K562 (cell line): ENCODE data around the gene GATB. TPM values are rescaled to one million over a fixed set of nuclear protein-coding genes. Genes with fewer than 3 reads are reported as not detected.
"Not testable (repeated sequence)": the region's sequence is repeated elsewhere in the genome, so short reads cannot be mapped to it uniquely, and the experiment has no call there.

Experiments used
- ATAC-seq: fragments of 200-7000 bp; cut with Tn5 transposase; 3 replicates; pipeline ENCODE4 v1.9.1; 2020; ENCODE audit warnings: moderate library complexity
- BruUV-seq: library from RNA; stranded (reverse); fragments of 400-500 nt; replicated peaks from 2 replicates; lab custom pipeline; 2021; lab: Mats Ljungman, UMichigan
- CTCF ChIA-PET: fragments of 300-600 bp; formaldehyde crosslinking; extraction: SDS; loops from one replicate; lab custom pipeline; 2021; ENCODE audit warnings: low intra/inter-chr PET ratio; lab: Yijun Ruan, JAX
- POLR2A ChIA-PET: fragments of 300-600, 350-650 bp; sonication (Branson Sonifier 250); formaldehyde crosslinking; extraction: SDS; loops from one replicate; lab custom pipeline; 2021; ENCODE audit warnings: antibody characterized with exemption, inconsistent platforms; lab: Yijun Ruan, JAX
- DNase-seq, 4 experiments: peaks; one replicate each; pipeline versions ENCODE4 v3.0.0 to v3.0.0-alpha.2; 2011 to 2018; ENCODE audit warnings: low spot score in 3 of 4, mixed read lengths in 3 of 4; ENCODE audit errors: extremely low read depth in 1 of 4
- FAIRE-seq: peaks from 2 replicates; lab custom pipeline; 2011; peaks lifted over from hg19 to GRCh38; lab: Jason Lieb, UNC
- H2AFZ ChIP-seq: 2 replicates; pipeline ENCODE4 v1.6.0; 2011; ENCODE audit warnings: low read depth, low read length, control low read depth, inconsistent platforms
- H3K27ac ChIP-seq: fragments of 200-600 bp; 3 replicates; pipeline ENCODE4 v1.8.0; 2011; ENCODE audit warnings: low read depth, mild to moderate bottlenecking, control low read depth, inconsistent platforms, low read length, moderate library complexity, mixed read lengths; ENCODE audit errors: extremely low read depth
- H3K27me3 ChIP-seq, 2 experiments: fragments of 300-600 bp in 1 of 2; 2 replicates in 1 of 2; 3 replicates in 1 of 2; pipeline versions ENCODE4 v1.6.0 to v1.8.0; 2011; ENCODE audit warnings: inconsistent platforms in 2 of 2, low read length in 2 of 2, mild to moderate bottlenecking in 1 of 2, mixed read lengths in 1 of 2, moderate library complexity in 1 of 2; ENCODE audit not compliant: control insufficient read depth in 2 of 2, insufficient read depth in 2 of 2
- H3K36me3 ChIP-seq: fragments of 300-600 bp; 3 replicates; pipeline ENCODE4 v1.8.0; 2011; ENCODE audit warnings: mild to moderate bottlenecking, low read length, inconsistent platforms; ENCODE audit not compliant: control insufficient read depth, insufficient read depth
- H3K4me1 ChIP-seq, 2 experiments: fragments of 200-600 bp in 1 of 2; replicated peaks in 1 of 2; 2 replicates in 1 of 2; 3 replicates in 1 of 2; pipeline versions ENCODE4 v1.5.1 to v1.8.0; 2011; ENCODE audit warnings: inconsistent platforms in 2 of 2, low read length in 2 of 2, mild to moderate bottlenecking in 1 of 2, mixed read lengths in 1 of 2, moderate library complexity in 1 of 2; ENCODE audit not compliant: control insufficient read depth in 2 of 2, insufficient read depth in 2 of 2
- H3K4me2 ChIP-seq: 2 replicates; pipeline ENCODE4 v1.6.1; 2011; ENCODE audit warnings: low read length, control low read depth, inconsistent platforms, mixed read lengths; ENCODE audit not compliant: insufficient read depth
- H3K4me3 ChIP-seq: fragments of 200-600 bp; sonication (generic), shearing (Covaris generic); 2 replicates; pipeline ENCODE4 v1.5.1; 2016; ENCODE audit warnings: control low read depth, inconsistent platforms
- H3K79me2 ChIP-seq: fragments of 200-600 bp; 3 replicates; pipeline ENCODE4 v1.8.0; 2011; ENCODE audit warnings: low read length, inconsistent platforms; ENCODE audit not compliant: control insufficient read depth, insufficient read depth
- H3K9ac ChIP-seq, 2 experiments: 2 replicates each; pipeline versions ENCODE4 v1.6.0 to v1.6.1; 2011; ENCODE audit warnings: low read depth in 2 of 2, low read length in 2 of 2, control low read depth in 1 of 2, inconsistent platforms in 1 of 2, mild to moderate bottlenecking in 1 of 2, mixed read lengths in 1 of 2; ENCODE audit not compliant: insufficient read depth in 1 of 2
- H3K9me1 ChIP-seq: one replicate; pipeline ENCODE4 v1.6.0; 2011; ENCODE audit warnings: inconsistent platforms, mild to moderate bottlenecking, low read length, moderate library complexity; ENCODE audit not compliant: control insufficient read depth, insufficient read depth
- H3K9me3 ChIP-seq: replicated peaks from 2 replicates; pipeline ENCODE4 v1.5.1; 2011; ENCODE audit warnings: low read depth, low read length, inconsistent platforms; ENCODE audit not compliant: control insufficient read depth, insufficient read depth
- H4K20me1 ChIP-seq: replicated peaks from 2 replicates; pipeline ENCODE4 v1.6.1; 2011; ENCODE audit warnings: low read length, inconsistent platforms, mixed read lengths; ENCODE audit not compliant: control insufficient read depth, insufficient read depth
- CBFB ChIP-seq: sonication (generic); formaldehyde crosslinking; IDR thresholded peaks from 2 replicates; pipeline ENCODE4 v1.4.0; 2020; ENCODE audit warnings: mild to moderate bottlenecking, missing genetic modification reagents
- CXXC5 ChIP-seq: fragments of 250-450 bp; sonication (Bioruptor Pico); IDR thresholded peaks from 2 replicates; pipeline ENCODE4 v1.8.0; 2022; ENCODE audit warnings: inconsistent platforms, mild to moderate bottlenecking, moderate library complexity
- TCF7 ChIP-seq: sonication (generic); IDR thresholded peaks from 2 replicates; pipeline ENCODE4 v1.6.1; 2016; ENCODE audit warnings: antibody characterized with exemption, borderline replicate concordance
- XRCC4 ChIP-seq: IDR thresholded peaks from one replicate; pipeline ENCODE4 v1.6.1; 2011; ENCODE audit not compliant: insufficient read depth, insufficient read length; ENCODE audit errors: extremely low read depth
- WGBS: fragments of 100-300 bp; shearing (Covaris generic); methylation state at CpG from one replicate; pipeline ENCODE4 v1.1.6; 2016; ENCODE audit warnings: low coverage, mixed read lengths; ENCODE audit not compliant: insufficient coverage; ENCODE audit errors: missing lambda C conversion rate; 5-methylcytosine and 5-hydroxymethylcytosine counted together
- in situ Hi-C: fragments of 300-500 bp; cut with MboI; formaldehyde crosslinking; loops from 4 replicates; pipeline ENCODE4 v1.15.0; 2018; ENCODE audit warnings: inconsistent platforms, mixed read lengths
- intact Hi-C: fragments of 100-400 bp; cut with micrococcal nuclease; formaldehyde crosslinking; loops from 2 replicates; pipeline ENCODE4 v1.14.2; 2022
- polyA plus RNA-seq, 8 experiments: library from polyadenylated mRNA; depleted of rRNA in 4 of 8; stranded (reverse) in 5 of 8; unstranded in 3 of 8; fragments of >200 nt; fragmentation: Nextera tagmentation in 2 of 8; fragmentation: Illumina TruSeq in 1 of 8; extraction: Ambion mirVana in 2 of 8; extraction: Trizol in 1 of 8; gene quantifications; 2 replicates each; pipeline versions ENCODE4 v1.2.1 to v1.2.3, GENCODE V29; 2011 to 2014; ENCODE audit warnings: inconsistent platforms in 1 of 8, missing spikeins in 1 of 8
- total RNA-seq, 7 experiments: library from RNA; depleted of rRNA in 6 of 7; stranded (reverse); fragments of >200 nt in 6 of 7; fragmentation: Illumina TruSeq in 2 of 7; extraction: Trizol in 2 of 7; gene quantifications; 2 replicates each; pipeline versions ENCODE4 v1.2.1 to v1.2.3, GENCODE V29; 2011 to 2021; ENCODE audit warnings: low replicate concordance in 1 of 7

GATB gene
- total and polyA plus RNA-seq, 9 of the 15 experiments (the other 6 are each of a cell fraction or from before 2014, with no cell fraction given): 15.3 to 31.8 (median 26.2) TPM

- no peaks in the 10 kb centered on the region for H4K20me1 ChIP-seq
- WGBS: 38% methylated on average over 1 of the region's 1 CpG
- H3K4me3 ChIP-seq: no peak overlapping the region
- no peaks in the 10 kb centered on the region for H3K9me1 ChIP-seq
- ATAC-seq (no peak), DNase-seq (no peak), FAIRE-seq (no peak)
- H3K9ac ChIP-seq: no peak overlapping the region
- H3K4me1 ChIP-seq: no peaks in the 10 kb centered on the region
- in situ Hi-C loops: no loop called here
- no peaks in the 10 kb centered on the region for H3K79me2 ChIP-seq
- no peak overlapping the region for H3K27ac ChIP-seq
- H2AFZ ChIP-seq: no peak overlapping the region
- no peak for TF ChIP-seq TCF7
- TF ChIP-seq XRCC4: no peak
- TF ChIP-seq CXXC5 (CRISPR knock-in tag): no peak
- no peak for TF ChIP-seq CBFB (CRISPR knock-in tag)
- BruUV-seq: no TSS peak
- H3K4me2 ChIP-seq: no peak overlapping the region
- CTCF ChIA-PET: interaction anchor here (0.7 kb wide), 1 partner anchor 1675 kb away, joined by 3 read pairs; no protein-coding TSS in a partner anchor
- peaks cover 6% of the 10 kb centered on the region; the same call in 1 of the 2 replicates for H3K9me3 ChIP-seq
- intact Hi-C loops: no loop called here
- H3K27me3 ChIP-seq: no peaks in the 10 kb centered on the region
- POLR2A ChIA-PET: no interaction called here
- H3K36me3 ChIP-seq: no peaks in the 10 kb centered on the region; the same call in 2 of the 3 replicates
These were observed 24.4 kb downstream of the GATB start for GRCh38 chr4:151736361-151736760.

GRCh38 chr4:151731670-151732069 is 29.1 kb downstream of the GATB start:
- CTCF ChIA-PET, H3K27me3 ChIP-seq, POLR2A ChIA-PET, BruUV-seq, ATAC-seq, H3K36me3 ChIP-seq, H3K9ac ChIP-seq, H3K9me3 ChIP-seq, H3K9me1 ChIP-seq, intact Hi-C loops, DNase-seq, FAIRE-seq, in situ Hi-C loops, H3K4me2 ChIP-seq, H4K20me1 ChIP-seq, H3K4me3 ChIP-seq, H3K27ac ChIP-seq, H3K79me2 ChIP-seq, H2AFZ ChIP-seq: not testable (repeated sequence)
- WGBS: no CpG with 5 or more reads among the region's 34 CpGs
- H3K4me1 ChIP-seq: peaks cover 9 to 10% of the 10 kb centered on the region in 2 experiments
